ENCODE results near the gene ANO10.
"Not testable (repeated sequence)": the region's sequence is repeated elsewhere in the genome, so short reads cannot be mapped to it uniquely, and the experiment has no call there.

Gene ANO10

DNA sequence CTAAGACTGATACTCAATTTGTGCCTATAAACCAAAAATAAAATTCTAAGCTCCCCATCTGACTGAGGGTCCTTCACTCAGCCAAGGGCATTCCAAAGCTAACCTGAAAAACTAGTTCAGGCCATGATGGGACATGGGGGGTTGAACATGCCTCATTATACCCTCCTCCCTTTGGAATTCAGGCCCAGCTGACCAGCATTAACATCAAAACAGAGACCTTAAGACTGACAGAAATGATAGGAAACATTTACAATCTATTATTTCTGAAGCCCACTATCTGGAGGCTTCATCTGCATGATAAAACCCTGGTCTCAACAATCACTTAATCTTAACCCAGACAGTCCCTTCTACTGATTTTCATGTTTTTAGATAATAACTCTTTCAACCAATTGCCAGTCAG is 140.4 kb downstream of the ANO10 start:
- Histone ChIP-seq H3K4ac (ENCODE audit: low read length) (no peak overlapping the region), H3K23ac (ENCODE audit: low read depth, low read length, poor library complexity) (no peak overlapping the region), H2BK15ac (ENCODE audit: low read length) (no peak overlapping the region), H2BK120ac (ENCODE audit: low read depth, low read length) (no peak overlapping the region), H3K14ac (ENCODE audit: low read length) (no peak overlapping the region), H3K27ac (replicated peaks; ENCODE audit: low read length) (no peak overlapping the region), H3K79me1 (ENCODE audit: low read depth, low read length) (no peaks in the 10 kb centered on the region), H2AFZ (ENCODE audit: low read length) (no peak overlapping the region), H2AK5ac (ENCODE audit: low read depth, low read length) (no peak overlapping the region), H2BK12ac (ENCODE audit: low read length) (no peak overlapping the region), H3K9ac (ENCODE audit: low read depth, low read length, poor library complexity) (no peak overlapping the region), H3K36me3 (replicated peaks in 1 of 2; ENCODE audit: control insufficient read depth in 2 of 2, insufficient read depth in 2 of 2, low read length in 2 of 2) (peaks cover 0 to 5% of the 10 kb centered on the region in 2 donors), H3K4me2 (ENCODE audit: insufficient read depth, low read length, poor library complexity, severe bottlenecking) (no peak overlapping the region), H3K27me3 (ENCODE audit: control insufficient read depth in 3 of 3, insufficient read depth in 3 of 3, low read depth in 1 of 3, low read length in 3 of 3) (no peaks in the 10 kb centered on the region), H3K18ac (ENCODE audit: low read length) (no peak overlapping the region), H2BK5ac (ENCODE audit: low read length) (no peak overlapping the region), H3K4me3 (ENCODE audit: low read length in 2 of 2) (no peak overlapping the region), H4K91ac (ENCODE audit: low read depth, low read length, poor library complexity) (no peak overlapping the region), H4K8ac (ENCODE audit: low read depth, low read length) (no peak overlapping the region), H3K9me3 (replicated peaks in 1 of 2; ENCODE audit: control insufficient read depth in 2 of 2, insufficient read depth in 1 of 2, low read depth in 1 of 2, low read length in 2 of 2) (peaks cover 0 to 3% of the 10 kb centered on the region in 2 donors), H3K4me1 (ENCODE audit: control insufficient read depth in 2 of 2, insufficient read depth in 1 of 2, low read depth in 1 of 2, low read length in 2 of 2) (peaks cover 0 to 9% of the 10 kb centered on the region in 2 donors)
- no peak for DNase-seq (ENCODE audit: low spot score)

DNA sequence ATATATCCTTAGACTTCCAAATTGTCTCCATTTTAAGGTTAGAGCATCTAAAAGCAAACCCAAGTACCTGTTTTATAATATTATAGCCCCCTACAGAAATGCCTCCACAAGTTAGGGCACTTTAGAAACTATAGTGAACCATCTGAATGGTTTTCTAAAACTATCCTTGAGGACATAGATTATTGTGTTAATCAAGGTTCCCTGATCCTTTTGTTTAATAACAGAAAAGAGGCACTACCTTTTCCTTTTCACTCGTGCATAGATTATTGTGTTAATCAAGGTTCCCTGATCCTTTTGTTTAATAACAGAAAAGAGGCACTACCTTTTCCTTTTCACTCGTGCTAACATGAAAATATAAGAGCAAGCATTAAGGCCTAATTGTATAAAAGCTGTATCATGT is 143.0 kb downstream of the ANO10 start:
- H4K91ac ChIP-seq (ENCODE audit: low read depth, low read length, poor library complexity); H3K36me3 ChIP-seq (replicated peaks in 1 of 2; ENCODE audit: control insufficient read depth in 2 of 2, insufficient read depth in 2 of 2, low read length in 2 of 2); H3K4me3 ChIP-seq (ENCODE audit: low read length in 2 of 2); H3K9me3 ChIP-seq (replicated peaks in 1 of 2; ENCODE audit: control insufficient read depth in 2 of 2, insufficient read depth in 1 of 2, low read depth in 1 of 2, low read length in 2 of 2); DNase-seq (ENCODE audit: low spot score); H3K79me1 ChIP-seq (ENCODE audit: low read depth, low read length); H3K18ac ChIP-seq (ENCODE audit: low read length); H3K4me1 ChIP-seq (ENCODE audit: control insufficient read depth in 2 of 2, insufficient read depth in 1 of 2, low read depth in 1 of 2, low read length in 2 of 2); H2BK5ac ChIP-seq (ENCODE audit: low read length); H2BK120ac ChIP-seq (ENCODE audit: low read depth, low read length); H3K4ac ChIP-seq (ENCODE audit: low read length); H3K27me3 ChIP-seq (ENCODE audit: control insufficient read depth in 3 of 3, insufficient read depth in 3 of 3, low read depth in 1 of 3, low read length in 3 of 3); H3K4me2 ChIP-seq (ENCODE audit: insufficient read depth, low read length, poor library complexity, severe bottlenecking); H4K8ac ChIP-seq (ENCODE audit: low read depth, low read length); H2BK12ac ChIP-seq (ENCODE audit: low read length); H3K23ac ChIP-seq (ENCODE audit: low read depth, low read length, poor library complexity); H2AFZ ChIP-seq (ENCODE audit: low read length); H2AK5ac ChIP-seq (ENCODE audit: low read depth, low read length); H2BK15ac ChIP-seq (ENCODE audit: low read length); H3K9ac ChIP-seq (ENCODE audit: low read depth, low read length, poor library complexity); H3K27ac ChIP-seq (replicated peaks; ENCODE audit: low read length); H3K14ac ChIP-seq (ENCODE audit: low read length): not testable (repeated sequence)
- no CpG with 5 or more reads among the region's 2 CpGs for WGBS, 2 donors (ENCODE audit: extremely low coverage in 2 of 2, insufficient read length in 2 of 2, insufficient replicate concordance in 1 of 2)

GRCh38 chr3:43478118-43478785 is 143.6 kb downstream of the ANO10 start:
- no peak overlapping the region for H3K9ac ChIP-seq (ENCODE audit: low read depth, low read length, poor library complexity)
- H3K27me3 ChIP-seq (ENCODE audit: control insufficient read depth in 3 of 3, insufficient read depth in 3 of 3, low read depth in 1 of 3, low read length in 3 of 3), result no peaks in the 10 kb centered on the region
- H3K14ac ChIP-seq (ENCODE audit: low read length), result no peak overlapping the region
- no peaks in the 10 kb centered on the region for H3K79me1 ChIP-seq (ENCODE audit: low read depth, low read length)
- H3K4me1 ChIP-seq (ENCODE audit: control insufficient read depth in 2 of 2, insufficient read depth in 1 of 2, low read depth in 1 of 2, low read length in 2 of 2), result peaks cover 0 to 9% of the 10 kb centered on the region in 2 donors
- no peak overlapping the region for H3K27ac ChIP-seq (replicated peaks; ENCODE audit: low read length)
- no peak overlapping the region for H3K4ac ChIP-seq (ENCODE audit: low read length)
- no CpG with 5 or more reads among the region's 1 CpG for WGBS, 2 donors (ENCODE audit: extremely low coverage in 2 of 2, insufficient read length in 2 of 2, insufficient replicate concordance in 1 of 2)
- no peak overlapping the region for H2BK12ac ChIP-seq (ENCODE audit: low read length)
- H4K91ac ChIP-seq (ENCODE audit: low read depth, low read length, poor library complexity), result no peak overlapping the region
- H3K4me3 ChIP-seq (ENCODE audit: low read length in 2 of 2), result no peak overlapping the region
- H2AFZ ChIP-seq (ENCODE audit: low read length), result no peak overlapping the region
- no peak overlapping the region for H2BK120ac ChIP-seq (ENCODE audit: low read depth, low read length)
- peaks cover 0 to 3% of the 10 kb centered on the region in 2 donors for H3K9me3 ChIP-seq (replicated peaks in 1 of 2; ENCODE audit: control insufficient read depth in 2 of 2, insufficient read depth in 1 of 2, low read depth in 1 of 2, low read length in 2 of 2)
- H2AK5ac ChIP-seq (ENCODE audit: low read depth, low read length), result no peak overlapping the region
- H4K8ac ChIP-seq (ENCODE audit: low read depth, low read length), result no peak overlapping the region
- H2BK15ac ChIP-seq (ENCODE audit: low read length), result no peak overlapping the region
- H3K36me3 ChIP-seq (replicated peaks in 1 of 2; ENCODE audit: control insufficient read depth in 2 of 2, insufficient read depth in 2 of 2, low read length in 2 of 2), result no peaks in the 10 kb centered on the region
- no peak overlapping the region for H3K4me2 ChIP-seq (ENCODE audit: insufficient read depth, low read length, poor library complexity, severe bottlenecking)
- DNase-seq (ENCODE audit: low spot score), result no peak
- no peak overlapping the region for H2BK5ac ChIP-seq (ENCODE audit: low read length)
- no peak overlapping the region for H3K18ac ChIP-seq (ENCODE audit: low read length)
- H3K23ac ChIP-seq (ENCODE audit: low read depth, low read length, poor library complexity), result no peak overlapping the region

DNA sequence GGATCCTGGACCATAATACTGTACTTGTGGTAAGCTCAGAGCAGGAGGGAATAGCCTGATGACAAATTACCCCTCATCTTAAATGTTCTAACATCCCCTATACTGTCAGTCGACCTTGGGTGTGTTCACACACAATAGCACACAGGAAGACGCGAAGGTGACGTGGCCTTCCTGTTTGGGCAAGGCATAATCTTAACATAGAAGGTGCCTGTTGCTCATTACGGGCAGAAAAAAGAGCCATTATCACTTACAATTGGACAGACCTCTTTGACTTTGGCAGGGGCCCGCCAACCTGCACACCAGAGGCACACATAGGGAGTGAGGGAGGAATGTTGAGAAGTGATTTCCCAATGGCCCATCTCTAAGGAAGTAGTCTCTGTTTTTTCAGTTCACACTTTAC is 144.2 kb downstream of the ANO10 start:
- H4K8ac ChIP-seq (ENCODE audit: low read depth, low read length), result no peak overlapping the region
- no peak overlapping the region for H3K4me3 ChIP-seq (ENCODE audit: low read length in 2 of 2)
- H2AK5ac ChIP-seq (ENCODE audit: low read depth, low read length), result no peak overlapping the region
- no peak overlapping the region for H3K14ac ChIP-seq (ENCODE audit: low read length)
- H3K4ac ChIP-seq (ENCODE audit: low read length), result no peak overlapping the region
- WGBS, 2 donors (ENCODE audit: extremely low coverage in 2 of 2, insufficient read length in 2 of 2, insufficient replicate concordance in 1 of 2), result no CpG with 5 or more reads among the region's 6 CpGs
- no peak overlapping the region for H2BK15ac ChIP-seq (ENCODE audit: low read length)
- no peak overlapping the region for H2BK12ac ChIP-seq (ENCODE audit: low read length)
- no peaks in the 10 kb centered on the region for H3K27me3 ChIP-seq (ENCODE audit: control insufficient read depth in 3 of 3, insufficient read depth in 3 of 3, low read depth in 1 of 3, low read length in 3 of 3)
- no peak overlapping the region for H3K27ac ChIP-seq (replicated peaks; ENCODE audit: low read length)
- H3K79me1 ChIP-seq (ENCODE audit: low read depth, low read length), result no peaks in the 10 kb centered on the region
- H3K4me2 ChIP-seq (ENCODE audit: insufficient read depth, low read length, poor library complexity, severe bottlenecking), result no peak overlapping the region
- H4K91ac ChIP-seq (ENCODE audit: low read depth, low read length, poor library complexity), result no peak overlapping the region
- no peak overlapping the region for H3K23ac ChIP-seq (ENCODE audit: low read depth, low read length, poor library complexity)
- peak overlapping the region; percentile 44 for H3K18ac ChIP-seq (ENCODE audit: low read length)
- H3K9ac ChIP-seq (ENCODE audit: low read depth, low read length, poor library complexity), result no peak overlapping the region
- H2BK5ac ChIP-seq (ENCODE audit: low read length), result no peak overlapping the region
- no peak for DNase-seq (ENCODE audit: low spot score)
- H3K4me1 ChIP-seq (ENCODE audit: control insufficient read depth in 2 of 2, insufficient read depth in 1 of 2, low read depth in 1 of 2, low read length in 2 of 2), result peaks cover 0 to 11% of the 10 kb centered on the region in 2 donors
- H3K36me3 ChIP-seq (replicated peaks in 1 of 2; ENCODE audit: control insufficient read depth in 2 of 2, insufficient read depth in 2 of 2, low read length in 2 of 2), result no peaks in the 10 kb centered on the region
- H3K9me3 ChIP-seq (replicated peaks in 1 of 2; ENCODE audit: control insufficient read depth in 2 of 2, insufficient read depth in 1 of 2, low read depth in 1 of 2, low read length in 2 of 2), result peaks cover 0 to 2% of the 10 kb centered on the region in 2 donors
- H2AFZ ChIP-seq (ENCODE audit: low read length), result no peak overlapping the region
- no peak overlapping the region for H2BK120ac ChIP-seq (ENCODE audit: low read depth, low read length)
